HT-29 (cell line): ENCODE measurements around the gene ACSL3. TPM values are rescaled to one million over a fixed set of nuclear protein-coding genes. Genes with fewer than 3 reads are reported as not detected.

Experiments used
- DNase-seq: peaks from one replicate; pipeline ENCODE4 v3.0.0-alpha.2; 2015; ENCODE audit warnings: low spot score
- total RNA-seq: library from RNA; depleted of rRNA; stranded (reverse); fragments of >200 nt; shearing (Covaris generic); gene quantifications from 2 replicates; pipeline ENCODE4 v1.2.3, GENCODE V29; 2014

The ACSL3 gene
- total RNA-seq, 1 experiment from 2014 or later = 163 TPM

DNA sequence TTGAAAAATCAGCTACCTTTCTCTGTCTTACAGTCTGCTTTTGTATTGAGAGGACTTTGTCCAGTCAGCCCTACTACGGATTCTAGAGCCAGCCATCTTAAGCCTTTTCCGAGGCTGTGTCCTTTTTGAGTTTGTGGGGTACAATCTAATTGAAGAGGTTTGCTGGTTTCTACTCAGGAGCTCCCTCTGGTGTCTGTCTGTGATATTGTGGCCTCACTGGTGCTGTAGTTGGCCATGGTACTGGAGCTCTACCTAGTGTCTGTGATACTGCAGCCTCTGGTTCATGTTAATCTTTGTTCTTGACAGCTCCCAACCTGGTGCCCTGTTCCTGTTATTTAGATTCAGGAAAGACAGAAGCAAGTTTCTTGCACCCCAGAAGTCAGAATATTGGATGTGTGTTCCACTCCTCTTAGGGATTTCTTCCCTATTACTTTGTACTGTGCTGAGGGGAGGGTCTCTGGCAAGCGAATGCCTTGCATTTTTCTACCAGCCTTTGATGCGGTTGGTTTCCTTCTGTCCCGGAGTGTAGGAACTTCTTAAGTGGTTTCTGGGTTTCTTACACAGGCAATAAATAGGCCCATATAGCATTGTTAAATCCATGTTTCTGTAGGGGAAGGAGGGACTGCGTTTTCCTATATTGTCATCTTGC is 78.5 kb downstream of the ACSL3 start:
- DNase-seq = peak; percentile 90

DNA sequence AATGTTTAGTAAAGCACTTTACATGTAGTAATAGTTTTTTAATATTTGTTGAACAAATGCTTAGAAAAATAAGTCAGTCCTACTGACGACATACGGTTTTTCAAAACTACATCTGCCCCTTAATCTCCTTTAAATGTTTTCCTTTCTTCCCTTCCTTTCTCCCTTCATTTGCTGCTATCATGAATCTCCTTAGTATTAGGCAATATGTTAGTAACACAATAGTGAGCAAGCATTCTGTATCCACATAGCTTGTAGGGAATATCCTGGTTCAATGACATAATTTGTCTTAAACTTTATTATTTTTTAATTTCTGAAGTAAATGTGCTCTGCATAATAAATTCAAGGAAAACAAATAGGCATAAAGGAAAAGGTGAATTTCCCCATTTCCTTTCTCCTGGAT is 79.1 kb downstream of the ACSL3 start:
- no peak for DNase-seq

DNA sequence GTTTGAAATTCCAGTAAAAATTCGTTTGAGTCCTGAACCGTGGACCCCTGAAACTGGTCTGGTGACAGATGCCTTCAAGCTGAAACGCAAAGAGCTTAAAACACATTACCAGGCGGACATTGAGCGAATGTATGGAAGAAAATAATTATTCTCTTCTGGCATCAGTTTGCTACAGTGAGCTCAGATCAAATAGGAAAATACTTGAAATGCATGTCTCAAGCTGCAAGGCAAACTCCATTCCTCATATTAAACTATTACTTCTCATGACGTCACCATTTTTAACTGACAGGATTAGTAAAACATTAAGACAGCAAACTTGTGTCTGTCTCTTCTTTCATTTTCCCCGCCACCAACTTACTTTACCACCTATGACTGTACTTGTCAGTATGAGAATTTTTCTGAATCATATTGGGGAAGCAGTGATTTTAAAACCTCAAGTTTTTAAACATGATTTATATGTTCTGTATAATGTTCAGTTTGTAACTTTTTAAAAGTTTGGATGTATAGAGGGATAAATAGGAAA is 80.7 kb downstream of the ACSL3 start:
- DNase-seq = no peak

DNA sequence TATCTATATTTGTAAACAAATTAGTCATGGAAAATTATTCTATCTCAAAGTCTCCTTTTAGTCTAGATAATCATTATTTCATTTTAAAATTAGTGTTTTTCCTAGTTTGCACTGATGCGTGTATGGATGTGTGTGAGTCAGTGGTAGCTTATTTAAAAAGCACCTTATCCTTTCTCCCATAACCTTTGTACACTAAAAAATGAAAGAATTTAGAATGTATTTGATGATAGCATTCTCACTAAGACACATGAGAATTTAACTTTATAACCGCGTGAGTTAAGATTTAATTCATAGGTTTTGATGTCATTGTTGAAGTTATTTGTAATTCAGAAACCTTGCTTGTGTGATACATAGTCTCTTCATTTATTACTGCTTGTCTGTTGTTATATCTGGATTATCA is 81.7 kb downstream of the ACSL3 start:
- no peak for DNase-seq

DNA sequence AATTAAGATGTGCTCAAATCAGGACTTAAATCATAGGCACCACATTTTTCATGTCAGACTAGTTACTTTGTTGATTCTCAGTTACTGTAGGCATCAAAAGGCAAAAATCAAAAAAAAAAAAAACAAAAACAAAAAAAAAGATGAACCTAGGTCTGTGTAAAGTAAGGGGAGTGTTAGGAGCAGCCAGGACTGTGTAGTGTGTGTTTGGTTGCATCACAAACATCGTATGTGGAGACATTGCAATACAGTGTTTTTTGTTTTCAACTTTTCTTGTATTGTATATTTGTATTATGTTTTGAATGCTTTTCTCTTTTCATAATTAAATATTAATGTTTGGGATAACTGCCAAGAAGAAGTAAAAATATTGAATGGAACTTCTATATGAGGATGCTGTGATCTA is 82.1 kb downstream of the ACSL3 start:
- DNase-seq = no peak

DNA sequence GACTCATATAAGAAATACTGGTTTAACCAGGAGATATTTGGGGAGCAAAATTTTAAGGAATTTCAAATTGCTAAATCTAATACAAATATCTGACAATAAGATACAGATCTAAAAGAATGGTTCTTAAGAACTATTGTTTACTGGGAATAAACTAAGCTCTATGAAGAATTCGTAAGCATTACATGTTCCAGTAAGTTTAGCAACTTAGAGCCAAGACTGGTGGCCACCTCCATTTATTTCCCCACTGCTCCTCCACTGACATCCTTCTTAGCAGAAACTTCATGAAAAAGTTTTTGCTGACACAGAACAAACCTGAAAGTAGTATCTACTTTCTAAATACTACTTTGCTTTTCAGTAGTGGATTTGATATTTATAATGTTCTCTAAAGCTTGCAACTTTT is 83.0 kb downstream of the ACSL3 start:
- no peak for DNase-seq

DNA sequence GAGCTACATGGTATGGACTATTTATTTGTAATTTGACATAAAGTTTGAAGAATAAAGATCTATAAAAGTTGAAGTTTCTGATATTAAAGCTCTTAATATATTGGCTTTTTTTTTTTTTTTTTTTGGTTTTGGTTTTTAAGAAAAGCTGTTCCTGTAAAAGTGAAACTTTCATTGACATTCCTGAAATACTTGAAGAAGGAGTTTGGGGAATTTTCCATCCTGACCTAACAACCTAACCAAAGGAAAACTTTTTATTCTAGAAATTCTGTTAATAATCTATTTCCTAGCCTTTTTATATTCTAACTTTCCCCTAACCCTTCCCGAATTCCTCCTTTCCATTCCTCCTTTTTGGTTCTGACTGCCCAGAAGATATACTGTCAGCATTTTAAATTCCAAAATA is 83.7 kb downstream of the ACSL3 start:
- no peak for DNase-seq

DNA sequence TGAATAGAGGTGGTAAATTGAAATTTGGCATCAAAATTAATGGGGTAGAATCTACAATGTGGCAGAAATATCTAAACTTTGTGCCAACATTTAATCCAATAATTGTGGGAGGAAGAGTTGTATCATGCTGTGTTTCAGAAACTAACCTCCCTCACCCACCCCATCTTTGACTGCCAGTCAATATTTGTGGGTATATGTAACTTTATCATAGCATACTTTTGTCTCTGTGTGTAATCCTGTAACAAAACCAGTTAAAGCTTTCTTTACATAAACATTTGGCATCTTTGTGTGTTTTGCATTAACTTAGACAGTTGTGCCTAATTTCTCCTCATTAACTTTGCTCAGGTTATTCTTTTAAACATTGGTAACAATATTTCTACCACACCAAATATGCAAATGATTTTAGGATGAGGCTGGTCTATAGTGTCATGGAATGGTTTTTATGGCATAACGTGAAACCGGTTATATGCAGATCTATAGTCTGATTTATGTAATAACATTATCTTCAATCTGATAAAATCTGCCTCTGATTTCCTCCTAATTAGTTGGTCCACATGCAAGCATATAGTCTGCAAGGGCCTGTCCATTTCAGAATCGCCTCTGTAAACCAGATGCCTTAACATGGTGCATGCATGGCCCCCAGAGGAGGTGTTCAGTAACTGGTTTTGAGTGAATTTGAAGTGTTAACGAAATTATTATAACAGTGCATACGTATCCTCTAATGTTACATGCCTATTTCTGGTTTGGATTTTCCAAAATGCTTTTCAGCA is 84.3 kb downstream of the ACSL3 start:
- DNase-seq = no peak

DNA sequence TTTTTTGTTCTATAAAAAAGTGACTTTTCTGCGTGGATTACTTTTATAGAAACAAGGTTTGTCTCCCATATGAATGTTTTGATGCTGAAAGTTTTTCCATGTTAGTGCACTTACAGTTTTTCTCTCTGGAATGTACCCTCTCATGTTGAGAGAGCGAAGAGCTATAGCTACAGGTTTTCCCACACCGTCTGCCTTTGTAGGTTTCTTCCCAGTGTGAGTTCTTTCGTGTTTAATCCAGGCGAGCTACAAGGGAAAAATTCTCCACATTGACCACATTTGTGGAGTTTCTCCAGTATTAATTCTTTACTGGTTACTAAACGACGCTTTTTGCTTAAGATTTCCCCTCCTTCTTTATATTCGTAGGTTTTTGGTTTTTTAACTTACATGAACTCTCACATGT is 85.1 kb downstream of the ACSL3 start:
- DNase-seq = no peak

DNA sequence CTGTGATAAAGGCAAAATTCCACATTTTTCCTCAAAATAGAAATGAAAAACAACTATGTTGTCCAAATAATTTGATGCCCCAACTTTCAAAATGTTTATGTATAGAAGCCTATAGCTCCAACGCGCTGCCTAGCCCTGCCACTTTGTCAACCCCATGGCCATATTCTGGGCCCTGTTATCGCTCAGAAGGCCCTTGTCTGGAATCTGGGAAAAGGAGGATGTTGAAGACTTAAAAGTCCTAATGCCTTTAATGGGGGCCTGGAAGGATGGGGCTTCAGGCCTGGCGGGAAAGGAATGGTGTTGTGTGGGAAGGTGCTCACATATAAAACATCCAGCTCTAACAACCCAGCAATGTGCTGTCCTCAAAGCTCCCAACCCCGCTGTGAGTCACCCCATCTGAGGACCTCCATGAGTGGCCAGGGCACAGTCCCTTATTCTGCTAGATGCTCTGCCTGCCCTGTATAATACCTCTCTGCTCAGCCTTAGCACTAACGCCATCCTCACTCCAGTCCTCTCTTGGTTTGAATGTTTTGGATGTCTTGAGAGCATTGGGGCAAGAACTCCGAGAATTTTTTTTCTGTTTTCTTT is 86.0 kb downstream of the ACSL3 start:
- no peak for DNase-seq

DNA sequence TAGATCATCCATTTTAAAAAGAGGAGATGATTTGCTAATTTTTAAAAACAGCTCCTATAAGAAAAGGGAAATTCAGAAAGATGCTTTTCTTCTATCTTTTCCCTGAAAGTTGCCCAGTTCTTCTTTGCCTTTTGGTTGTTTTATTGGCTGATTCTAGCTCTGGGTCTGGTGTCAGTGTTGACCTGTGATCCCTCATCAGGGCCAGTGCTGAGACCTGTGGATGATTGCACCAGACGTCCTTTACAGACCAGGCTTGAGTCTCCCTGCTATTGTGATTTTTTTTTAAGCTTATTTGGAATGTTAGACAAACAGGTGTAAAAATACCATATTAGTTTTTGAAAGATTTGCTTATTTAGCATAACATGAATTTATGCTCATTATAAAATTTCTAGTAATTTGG is 88.2 kb downstream of the ACSL3 start:
- DNase-seq = no peak

DNA sequence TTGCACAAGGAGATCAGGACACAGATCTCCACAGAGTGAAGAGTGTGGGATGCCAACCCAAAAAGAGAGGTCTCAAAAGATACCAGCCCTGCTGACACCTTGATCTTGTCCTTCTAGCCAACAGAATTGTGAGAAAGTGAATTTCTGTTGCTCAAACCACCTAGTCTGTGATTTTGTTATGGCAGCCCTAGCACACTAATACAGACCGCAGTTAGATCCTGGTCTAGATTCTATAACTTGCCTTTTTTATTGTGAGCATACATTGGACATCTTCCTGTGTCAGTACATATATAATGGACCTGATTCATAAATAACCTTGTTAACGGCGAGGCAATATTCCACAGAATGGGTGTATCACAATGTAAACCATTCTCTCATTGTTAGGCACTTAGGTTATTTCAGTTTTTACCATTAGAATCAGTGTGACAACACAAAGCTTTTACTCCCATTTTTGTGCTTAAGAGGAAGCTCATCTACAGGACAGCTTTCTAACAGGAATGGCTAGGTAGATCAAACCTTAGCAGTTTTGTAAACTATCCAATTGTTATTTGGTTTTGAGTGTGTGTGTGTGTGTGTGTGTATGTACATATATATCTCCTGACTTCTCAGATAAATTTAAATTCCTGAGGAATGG is 89.0 kb downstream of the ACSL3 start:
- no peak for DNase-seq

DNA sequence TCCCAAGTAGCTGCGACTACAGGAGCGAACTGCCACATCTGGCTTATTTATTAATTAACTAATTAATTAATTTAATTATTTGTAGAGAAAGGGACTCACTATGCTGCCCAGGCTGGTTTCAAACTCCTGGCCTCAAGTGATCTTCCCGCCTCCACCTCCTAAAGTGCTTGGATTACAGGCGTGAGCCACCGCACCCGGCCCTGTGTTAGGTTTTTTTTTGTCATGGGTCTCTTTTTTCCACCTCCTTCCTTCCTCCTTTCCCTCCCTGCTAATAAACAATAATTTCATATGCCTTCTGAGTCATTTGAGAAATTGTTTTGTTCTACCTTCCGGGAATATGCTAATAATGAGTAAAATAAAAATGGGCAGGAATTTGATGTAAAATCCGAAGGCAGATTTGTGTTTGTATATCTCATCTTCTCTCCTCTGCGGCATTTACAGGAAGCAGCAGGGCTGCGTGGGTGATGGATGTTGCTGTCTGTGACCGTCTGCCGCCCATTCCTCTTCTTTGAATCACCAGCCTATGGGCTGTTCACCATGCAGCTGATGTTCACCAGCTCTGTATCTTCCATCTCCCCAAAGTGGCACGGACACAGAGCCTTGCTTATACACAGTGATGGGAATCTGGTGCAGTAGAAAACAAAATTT is 89.9 kb downstream of the ACSL3 start:
- DNase-seq = no peak

DNA sequence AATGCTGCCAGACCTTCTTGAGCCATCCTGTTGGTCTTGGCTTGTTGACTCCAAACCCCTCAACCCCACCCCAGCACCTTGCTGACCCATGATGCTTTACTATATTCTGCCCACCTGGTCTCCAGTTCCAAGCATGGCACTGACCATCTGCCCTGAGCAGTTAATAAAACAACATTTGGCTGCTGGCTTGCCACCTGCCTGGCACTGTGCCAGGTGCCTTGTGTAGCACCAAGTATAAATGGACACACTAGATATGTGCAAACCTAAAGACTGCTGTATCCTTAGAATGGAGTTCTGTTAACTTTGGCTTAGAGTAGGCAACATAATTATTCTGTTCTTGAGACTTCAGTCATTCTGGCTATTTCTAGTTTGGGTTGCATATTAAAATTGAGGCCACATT is 91.4 kb downstream of the ACSL3 start:
- peak; percentile 50 for DNase-seq

DNA sequence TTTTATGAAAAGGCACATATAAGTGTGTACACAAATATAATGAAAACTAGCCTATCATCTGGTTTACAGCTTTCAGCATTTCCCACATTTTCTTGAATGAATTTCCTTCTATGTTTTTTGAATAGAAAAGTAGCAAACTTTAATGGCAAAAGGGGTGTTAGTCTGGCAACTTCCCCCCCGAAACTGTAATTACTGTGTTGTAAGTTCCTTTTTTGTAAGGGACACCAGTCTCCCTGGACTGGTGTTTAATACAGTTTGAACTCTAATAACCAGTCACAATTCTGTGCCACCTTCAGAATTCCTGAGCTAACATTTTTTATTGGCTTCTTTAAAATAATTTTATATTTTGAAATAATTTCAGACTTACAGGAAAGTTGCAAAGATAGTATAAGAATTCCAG is 94.2 kb downstream of the ACSL3 start:
- no peak for DNase-seq

DNA sequence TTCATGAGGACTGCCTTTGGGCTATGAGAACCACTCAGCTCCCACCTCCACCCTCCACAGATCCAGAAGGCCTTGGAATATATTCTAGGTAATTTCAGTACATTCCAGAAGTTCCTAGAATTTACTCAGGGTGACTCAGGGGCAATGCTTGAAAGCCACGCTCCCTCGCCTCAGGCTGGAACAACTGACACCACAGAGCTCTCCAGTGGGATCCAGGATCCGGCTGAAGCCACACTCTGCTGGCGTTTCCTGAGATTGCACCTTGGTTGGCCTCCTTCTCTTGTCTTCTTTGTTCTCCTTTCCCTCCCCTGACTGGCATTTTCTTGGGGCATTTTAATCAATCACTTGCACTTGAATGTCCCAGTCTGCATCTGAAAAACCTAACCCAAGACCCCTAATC is 98.5 kb downstream of the ACSL3 start:
- DNase-seq = peak; percentile 18

DNA sequence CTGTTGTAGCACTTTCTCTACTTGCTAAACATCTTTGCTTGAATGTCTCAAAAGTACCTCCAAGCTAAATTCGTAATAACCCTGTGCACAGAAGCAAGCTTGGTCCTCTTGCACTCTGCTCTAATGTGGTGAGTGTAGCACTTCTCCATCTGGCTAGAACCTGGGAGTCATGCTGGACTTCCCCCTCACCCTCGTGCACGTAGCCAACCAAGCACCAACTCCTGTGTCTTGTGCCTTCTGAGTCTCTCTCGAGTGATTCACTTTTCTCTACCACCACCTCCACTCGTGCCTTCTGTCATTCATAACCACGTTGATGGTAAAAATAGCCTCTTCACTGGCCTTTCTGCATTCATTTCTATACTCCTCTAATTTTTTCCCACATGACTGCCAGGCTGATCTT is 99.3 kb downstream of the ACSL3 start:
- no peak for DNase-seq

DNA sequence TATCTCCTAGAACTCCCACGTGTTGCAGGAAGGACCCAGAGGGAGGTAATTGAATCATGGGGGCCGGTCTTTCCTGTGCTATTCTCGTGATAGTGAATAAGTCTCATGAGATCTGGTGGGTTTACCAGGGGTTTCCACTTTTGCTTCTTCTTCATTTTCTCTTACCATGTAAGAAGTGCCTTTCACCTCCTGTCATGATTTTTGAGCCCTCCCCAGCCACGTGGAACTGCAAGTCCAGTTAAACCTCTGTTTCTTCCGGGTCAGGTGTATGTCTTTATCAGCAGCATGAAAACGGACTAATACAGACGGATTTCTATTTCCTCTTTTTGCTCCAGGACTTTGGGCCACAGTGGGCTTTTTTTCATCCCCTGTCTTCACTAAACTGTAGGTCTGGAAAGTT is 102.8 kb downstream of the ACSL3 start:
- DNase-seq = no peak

DNA sequence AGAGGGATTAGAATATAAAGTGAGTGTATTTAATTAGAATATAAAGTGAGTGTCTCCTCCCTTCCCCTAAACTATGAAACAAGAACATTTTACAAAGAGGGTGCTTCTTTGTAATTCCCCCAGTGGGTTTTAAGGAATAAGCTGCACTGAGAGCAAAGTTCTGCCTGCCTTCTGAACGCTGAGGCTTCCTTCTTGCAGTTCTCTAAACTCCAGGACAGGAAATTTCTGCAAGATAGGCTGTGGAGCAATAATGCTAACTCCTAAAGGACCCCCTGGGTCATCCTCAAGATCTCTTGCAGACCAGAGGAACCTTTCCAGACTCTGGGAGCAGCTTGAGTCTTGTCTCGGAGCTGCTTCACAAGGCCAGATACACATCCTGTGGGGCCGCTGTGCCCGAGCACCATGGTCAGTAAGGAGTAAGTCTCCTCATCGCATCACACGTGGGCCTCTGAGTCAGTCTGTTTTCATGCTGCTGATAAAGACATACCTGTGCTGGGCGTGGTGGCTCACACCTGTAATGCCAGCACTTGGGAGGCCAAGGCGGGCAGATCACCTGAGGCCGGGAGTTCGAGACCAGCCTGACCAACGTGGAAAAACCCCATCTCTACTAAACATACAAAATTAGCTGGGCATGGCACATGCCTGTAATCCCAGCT is 103.7 kb downstream of the ACSL3 start:
- DNase-seq = no peak

DNA sequence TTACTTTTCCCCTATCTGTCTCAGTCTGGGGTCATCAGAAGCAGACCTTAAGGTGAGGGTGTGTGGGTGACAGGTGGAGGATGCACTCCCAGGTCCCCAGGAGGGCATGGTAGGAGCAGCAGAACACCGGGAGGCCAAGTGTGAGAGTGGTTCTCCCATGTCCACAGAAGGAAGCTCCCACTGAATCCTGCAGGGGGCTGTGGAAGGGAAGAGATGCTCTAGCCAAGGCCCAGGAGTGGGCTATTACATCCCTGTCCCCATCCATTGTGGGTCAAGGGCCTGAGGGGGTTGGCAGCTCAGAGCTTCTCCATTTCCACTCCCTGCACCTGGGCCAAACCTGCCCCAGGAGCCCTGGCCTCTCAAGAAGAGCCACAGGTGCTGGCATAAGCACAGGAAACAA is 104.7 kb downstream of the ACSL3 start:
- no peak for DNase-seq

DNA sequence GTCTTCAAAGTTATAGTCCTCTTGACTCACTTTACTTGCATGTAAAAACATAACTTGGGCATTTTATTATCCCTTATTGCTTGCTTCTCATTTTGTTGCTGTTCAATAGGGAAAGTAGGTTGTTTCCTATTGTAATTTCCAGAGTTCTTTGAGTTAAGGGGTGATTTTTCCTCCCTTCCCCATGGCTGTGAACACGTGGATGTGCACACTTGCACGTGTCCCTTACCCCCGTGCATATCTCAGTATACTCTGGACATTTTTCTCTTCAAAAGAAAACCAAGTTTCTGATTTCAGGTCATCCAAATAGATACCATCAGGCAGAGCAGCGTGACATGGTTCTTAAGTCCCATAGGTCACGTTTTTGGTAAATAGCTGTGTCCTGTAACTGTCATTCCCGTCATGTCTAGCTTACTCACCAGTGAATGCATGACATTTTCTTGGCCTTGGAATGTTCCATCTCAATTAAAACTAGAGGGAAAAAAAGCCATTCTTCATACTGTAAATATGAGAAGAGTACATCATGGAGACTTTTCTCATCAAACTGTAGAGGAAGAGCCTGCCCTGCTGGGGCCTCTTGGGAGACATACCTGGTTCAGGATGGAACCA is 107.8 kb downstream of the ACSL3 start:
- no peak for DNase-seq
